Measurements from ENCODE around the gene MTFR2. TPM values are rescaled to one million over a fixed set of nuclear protein-coding genes. Genes with fewer than 3 reads are reported as not detected.

Gene MTFR2
- total RNA-seq, 4 donors from 2014 or later, result 2.3 to 4.7 (median 2.6) TPM

DNA sequence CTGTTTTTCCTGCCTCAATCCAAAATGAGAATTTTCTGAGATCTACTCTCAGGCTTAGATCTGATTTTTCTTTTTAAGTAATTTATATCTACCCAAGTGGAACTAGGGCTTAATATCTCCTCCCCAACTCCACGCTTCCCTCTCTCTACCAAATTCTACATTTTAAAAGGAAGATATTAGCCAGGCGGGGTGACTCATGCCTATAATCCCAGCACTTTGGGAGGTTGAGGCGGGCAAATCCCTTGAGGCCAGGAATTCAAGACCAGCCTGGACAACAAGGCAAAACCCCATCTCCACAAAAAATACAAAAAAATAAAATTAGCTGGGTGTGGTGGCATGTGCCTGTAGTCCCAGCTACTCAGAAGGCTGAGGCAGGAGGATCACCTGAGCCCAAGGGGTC lies 61.0 kb downstream of the MTFR2 start:
- 30 to 69% methylated on average over 3 of the region's 3 CpGs for WGBS, 2 donors
- H3K4me1 ChIP-seq, result no peaks in the 10 kb centered on the region
- no peaks in the 10 kb centered on the region for H3K9me3 ChIP-seq
- H3K27ac ChIP-seq, result no peak overlapping the region
- DNase-seq, result no peak
- intact Hi-C loops (cut with DNase I), result no loop called here
- H3K4me3 ChIP-seq, result no peak overlapping the region
- TF ChIP-seq, protein P1, sequence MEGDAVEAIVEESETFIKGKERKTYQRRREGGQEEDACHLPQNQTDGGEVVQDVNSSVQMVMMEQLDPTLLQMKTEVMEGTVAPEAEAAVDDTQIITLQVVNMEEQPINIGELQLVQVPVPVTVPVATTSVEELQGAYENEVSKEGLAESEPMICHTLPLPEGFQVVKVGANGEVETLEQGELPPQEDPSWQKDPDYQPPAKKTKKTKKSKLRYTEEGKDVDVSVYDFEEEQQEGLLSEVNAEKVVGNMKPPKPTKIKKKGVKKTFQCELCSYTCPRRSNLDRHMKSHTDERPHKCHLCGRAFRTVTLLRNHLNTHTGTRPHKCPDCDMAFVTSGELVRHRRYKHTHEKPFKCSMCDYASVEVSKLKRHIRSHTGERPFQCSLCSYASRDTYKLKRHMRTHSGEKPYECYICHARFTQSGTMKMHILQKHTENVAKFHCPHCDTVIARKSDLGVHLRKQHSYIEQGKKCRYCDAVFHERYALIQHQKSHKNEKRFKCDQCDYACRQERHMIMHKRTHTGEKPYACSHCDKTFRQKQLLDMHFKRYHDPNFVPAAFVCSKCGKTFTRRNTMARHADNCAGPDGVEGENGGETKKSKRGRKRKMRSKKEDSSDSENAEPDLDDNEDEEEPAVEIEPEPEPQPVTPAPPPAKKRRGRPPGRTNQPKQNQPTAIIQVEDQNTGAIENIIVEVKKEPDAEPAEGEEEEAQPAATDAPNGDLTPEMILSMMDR (IDR thresholded peaks at IDR 0.05), result no peak
- no peak for TF ChIP-seq POLR2A (IDR thresholded peaks at IDR 0.05)
- peaks cover 0 to 19% (median 4%) of the 10 kb centered on the region in 3 donors for H3K36me3 ChIP-seq
- H3K27me3 ChIP-seq, result no peaks in the 10 kb centered on the region

DNA sequence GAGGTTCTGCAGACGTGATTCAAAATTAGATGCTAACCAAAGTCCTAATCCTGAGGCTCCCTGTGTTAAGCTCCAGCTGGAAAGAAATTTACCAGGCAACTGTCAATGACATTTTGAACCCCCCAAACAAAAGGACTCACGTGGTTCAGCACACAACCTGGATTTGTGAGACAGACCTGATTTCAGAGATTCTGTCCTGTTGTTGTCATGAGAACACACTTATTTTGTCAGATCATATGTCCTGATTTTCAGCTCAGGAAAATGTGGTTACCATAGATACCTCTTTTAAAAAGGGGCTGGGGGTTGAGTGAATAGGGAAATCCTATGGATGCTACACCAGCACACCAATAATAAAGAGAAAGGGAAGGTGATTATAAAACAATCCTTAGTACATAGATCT lies 61.6 kb downstream of the MTFR2 start:
- no peak for TF ChIP-seq POLR2A (IDR thresholded peaks at IDR 0.05)
- TF ChIP-seq, protein P1 (IDR thresholded peaks at IDR 0.05), result no peak
- intact Hi-C loops (cut with DNase I), result no loop called here
- Histone ChIP-seq H3K27ac (no peak overlapping the region), H3K9me3 (no peaks in the 10 kb centered on the region), H3K27me3 (no peaks in the 10 kb centered on the region), H3K4me1 (no peaks in the 10 kb centered on the region), H3K4me3 (no peak overlapping the region), H3K36me3 (peaks cover 0 to 19% (median 4%) of the 10 kb centered on the region in 3 donors)
- whole genome bisulfite sequencing, 2 donors, result 55 to 60% methylated on average over 2 of the region's 2 CpGs
- DNase-seq, result no peak

DNA sequence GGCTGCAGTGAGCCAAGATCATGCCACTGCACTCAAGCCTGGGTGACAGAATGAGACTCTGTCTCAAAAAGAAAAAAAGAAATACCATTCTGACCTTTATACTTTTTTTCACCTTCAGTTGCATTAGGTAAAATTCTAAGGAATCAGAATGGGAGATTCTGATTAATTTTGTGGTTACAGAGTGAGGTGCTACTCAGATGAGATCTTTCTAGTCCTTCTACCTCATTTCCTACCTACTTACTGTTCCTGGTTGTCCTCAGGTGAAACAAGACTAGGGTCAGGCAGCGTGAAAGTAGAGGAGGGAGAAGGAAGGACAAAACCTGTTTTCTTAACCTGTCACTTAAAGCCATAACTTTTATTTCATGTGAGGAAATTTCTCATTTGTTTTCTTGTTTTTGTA lies 63.7 kb downstream of the MTFR2 start:
- TF ChIP-seq, protein P1 (IDR thresholded peaks at IDR 0.05), result no peak
- TF ChIP-seq POLR2A (IDR thresholded peaks at IDR 0.05), result no peak
- WGBS, 2 donors, result 80 to 82% methylated on average over 1 of the region's 1 CpG
- no peak overlapping the region for H3K27ac ChIP-seq

DNA sequence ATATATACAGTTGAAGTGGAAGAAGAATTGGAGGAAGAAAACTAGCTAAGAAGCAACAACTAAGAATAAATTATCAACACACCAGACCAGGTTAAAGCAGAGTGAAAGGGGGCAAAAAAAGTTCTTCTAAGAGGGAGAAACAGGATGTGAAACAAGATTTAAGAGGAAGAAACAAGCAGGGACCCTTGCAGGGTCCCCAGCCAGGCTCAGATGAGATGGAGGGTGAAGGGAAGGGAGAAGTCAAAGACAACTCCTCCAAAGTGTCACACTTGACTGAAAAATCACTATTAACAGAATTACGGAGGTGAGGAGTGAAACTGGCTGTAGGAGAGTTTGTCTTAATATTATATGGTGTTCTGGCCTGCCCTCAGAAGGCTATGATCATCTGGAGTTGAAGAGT lies 65.4 kb downstream of the MTFR2 start:
- H3K4me1 ChIP-seq, result peaks cover 0 to 6% (median 5%) of the 10 kb centered on the region in 3 donors
- no peak for DNase-seq
- peaks cover 0 to 7% (median 0%) of the 10 kb centered on the region in 3 donors for H3K36me3 ChIP-seq
- intact Hi-C loops (cut with DNase I), result no loop called here
- no peaks in the 10 kb centered on the region for H3K27me3 ChIP-seq
- no peak overlapping the region for H3K4me3 ChIP-seq
- no peaks in the 10 kb centered on the region for H3K9me3 ChIP-seq
- 45 to 56% methylated on average over 1 of the region's 1 CpG for WGBS, 2 donors
- H3K27ac ChIP-seq, result no peak overlapping the region
- TF ChIP-seq, protein P1 (IDR thresholded peaks at IDR 0.05), result no peak
- TF ChIP-seq POLR2A (IDR thresholded peaks at IDR 0.05), result no peak

More for the DNA sequence above, 63.7 kb downstream of the MTFR2 start:
- DNase-seq, result no peak
- Histone ChIP-seq H3K36me3 (peaks cover 0 to 9% (median 0%) of the 10 kb centered on the region in 3 donors), H3K4me3 (no peak overlapping the region), H3K9me3 (no peaks in the 10 kb centered on the region), H3K4me1 (no peaks in the 10 kb centered on the region), H3K27me3 (no peaks in the 10 kb centered on the region)
- intact Hi-C loops (cut with DNase I), result no loop called here

DNA sequence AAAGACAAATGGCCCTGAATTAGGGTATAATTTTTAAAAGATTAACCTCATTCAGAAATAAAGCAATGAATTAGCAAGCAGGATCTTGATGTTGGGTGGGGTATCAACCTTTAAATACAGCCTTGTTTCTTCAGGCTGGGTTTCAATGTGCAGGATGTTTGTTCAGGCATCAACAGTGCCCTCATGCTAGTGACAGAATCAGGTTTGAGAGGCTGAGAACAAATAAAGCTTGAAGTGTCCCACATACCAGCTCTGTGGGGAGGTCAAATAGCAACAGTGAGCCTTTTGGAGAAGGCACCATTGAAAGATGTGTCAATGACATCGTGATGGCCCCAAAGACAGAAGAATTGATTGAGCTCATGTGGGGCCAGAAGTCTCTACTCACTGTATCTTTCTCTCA lies 68.2 kb downstream of the MTFR2 start:
- Histone ChIP-seq H3K36me3 (no peaks in the 10 kb centered on the region), H3K27me3 (no peaks in the 10 kb centered on the region), H3K4me1 (peaks cover 0 to 6% (median 5%) of the 10 kb centered on the region in 3 donors), H3K9me3 (no peaks in the 10 kb centered on the region), H3K4me3 (no peak overlapping the region), H3K27ac (no peak overlapping the region)
- 60 to 64% methylated on average over 1 of the region's 1 CpG for WGBS, 2 donors
- intact Hi-C loops (cut with DNase I), result no loop called here
- TF ChIP-seq, protein P1 (IDR thresholded peaks at IDR 0.05), result no peak
- TF ChIP-seq POLR2A (IDR thresholded peaks at IDR 0.05), result no peak
- DNase-seq, result no peak
